ENCODE measurements around the gene GRM5. TPM values are rescaled to one million over a fixed set of nuclear protein-coding genes. Genes with fewer than 3 reads are reported as not detected.

Gene GRM5
- total RNA-seq, 1 experiment from 2014 or later, result not detected

- Histone ChIP-seq H3F3A (ENCODE audit: low read length, unreplicated experiment) (no peaks in the 10 kb centered on the region), H3K4me1 (ENCODE audit: insufficient read depth, low read length) (no peaks in the 10 kb centered on the region), H3K9me3 (ENCODE audit: low read length) (no peaks in the 10 kb centered on the region), H3K36me3 (ENCODE audit: low read depth, low read length) (no peaks in the 10 kb centered on the region), H3K9ac (ENCODE audit: low read length) (no peak overlapping the region), H3K27ac (ENCODE audit: low read length) (no peak overlapping the region), H3K27me3 (ENCODE audit: low read length) (no peaks in the 10 kb centered on the region), H3K9me2 (replicated peaks; ENCODE audit: low read length) (0 out of 2 replicates have a peak, but pooled peaks cover 4% of the 10 kb centered on the region), H2AFZ (ENCODE audit: low read length) (no peak overlapping the region), H3K4me2 (ENCODE audit: low read length) (no peak overlapping the region), H3K4me3 (ENCODE audit: low read length) (no peak overlapping the region), H3K79me2 (ENCODE audit: low read length) (no peaks in the 10 kb centered on the region), H4K20me1 (ENCODE audit: low read length) (no peaks in the 10 kb centered on the region)
- CTCF ChIA-PET, result no interaction called here
- ATAC-seq (peak; percentile 74), DNase-seq (peak; percentile 60)
- BruUV-seq (replicated peaks), result no TSS peak
- POLR2A ChIA-PET (ENCODE audit: unreplicated experiment), result no interaction called here
- TF ChIP-seq, protein P1, sequence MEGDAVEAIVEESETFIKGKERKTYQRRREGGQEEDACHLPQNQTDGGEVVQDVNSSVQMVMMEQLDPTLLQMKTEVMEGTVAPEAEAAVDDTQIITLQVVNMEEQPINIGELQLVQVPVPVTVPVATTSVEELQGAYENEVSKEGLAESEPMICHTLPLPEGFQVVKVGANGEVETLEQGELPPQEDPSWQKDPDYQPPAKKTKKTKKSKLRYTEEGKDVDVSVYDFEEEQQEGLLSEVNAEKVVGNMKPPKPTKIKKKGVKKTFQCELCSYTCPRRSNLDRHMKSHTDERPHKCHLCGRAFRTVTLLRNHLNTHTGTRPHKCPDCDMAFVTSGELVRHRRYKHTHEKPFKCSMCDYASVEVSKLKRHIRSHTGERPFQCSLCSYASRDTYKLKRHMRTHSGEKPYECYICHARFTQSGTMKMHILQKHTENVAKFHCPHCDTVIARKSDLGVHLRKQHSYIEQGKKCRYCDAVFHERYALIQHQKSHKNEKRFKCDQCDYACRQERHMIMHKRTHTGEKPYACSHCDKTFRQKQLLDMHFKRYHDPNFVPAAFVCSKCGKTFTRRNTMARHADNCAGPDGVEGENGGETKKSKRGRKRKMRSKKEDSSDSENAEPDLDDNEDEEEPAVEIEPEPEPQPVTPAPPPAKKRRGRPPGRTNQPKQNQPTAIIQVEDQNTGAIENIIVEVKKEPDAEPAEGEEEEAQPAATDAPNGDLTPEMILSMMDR (conservative IDR thresholded peaks at IDR 0.05; ENCODE audit: low read depth, low read length), result no peak
- TF ChIP-seq EZH2phosphoT487 (IDR thresholded peaks at IDR 0.05; ENCODE audit: borderline replicate concordance, low read length) (no peak), EZH2 (IDR thresholded peaks at IDR 0.05; ENCODE audit: low read length, unreplicated experiment) (no peak)
- intact Hi-C loops (cut with micrococcal nuclease), result no loop called here
These were observed 469.0 kb downstream of the GRM5 start for GRCh38 chr11:88596786-88597185.

DNA sequence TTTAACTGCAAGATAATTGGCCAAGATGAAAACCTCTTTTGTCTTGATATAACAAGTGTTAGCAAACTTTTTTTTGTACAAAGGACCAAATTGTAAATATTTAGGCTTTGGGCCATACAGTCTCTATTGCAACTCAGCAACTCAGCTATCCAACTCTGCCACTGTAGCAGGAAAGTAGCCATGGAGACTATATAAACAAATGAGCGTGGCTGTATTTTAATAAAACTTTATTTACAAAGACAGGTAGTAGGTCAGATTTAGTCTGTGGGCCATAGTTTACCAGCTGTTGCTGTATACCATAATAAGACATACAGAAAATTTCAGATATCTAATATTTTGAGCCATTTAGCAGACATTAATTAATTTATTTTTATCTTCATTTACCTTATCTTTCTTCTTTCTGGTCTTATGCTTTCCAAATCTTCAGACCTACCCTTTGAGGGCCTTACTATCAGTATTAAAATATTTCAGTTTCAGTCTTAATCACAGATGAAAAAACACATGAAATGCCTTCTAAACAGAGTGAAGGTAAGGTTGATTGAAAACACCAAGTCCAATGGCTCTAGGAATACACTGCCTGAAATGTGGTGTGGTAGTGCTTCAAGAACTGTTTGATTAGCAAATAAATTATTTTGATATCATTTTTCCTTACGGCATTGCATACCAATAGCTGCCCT lies 471.4 kb downstream of the GRM5 start:
- Histone ChIP-seq H3K9me2 (replicated peaks; ENCODE audit: low read length) (0 out of 2 replicates have a peak, but pooled peaks cover 4% of the 10 kb centered on the region), H2AFZ (ENCODE audit: low read length) (no peak overlapping the region), H3K27me3 (ENCODE audit: low read length) (no peaks in the 10 kb centered on the region), H3K36me3 (ENCODE audit: low read depth, low read length) (no peaks in the 10 kb centered on the region), H3K27ac (ENCODE audit: low read length) (no peak overlapping the region), H3K4me3 (ENCODE audit: low read length) (no peak overlapping the region), H3F3A (ENCODE audit: low read length, unreplicated experiment) (no peaks in the 10 kb centered on the region), H3K9ac (ENCODE audit: low read length) (no peak overlapping the region), H3K4me1 (ENCODE audit: insufficient read depth, low read length) (no peaks in the 10 kb centered on the region), H4K20me1 (ENCODE audit: low read length) (no peaks in the 10 kb centered on the region), H3K4me2 (ENCODE audit: low read length) (no peak overlapping the region), H3K79me2 (ENCODE audit: low read length) (no peaks in the 10 kb centered on the region), H3K9me3 (ENCODE audit: low read length) (no peaks in the 10 kb centered on the region)
- ATAC-seq (no peak), DNase-seq (no peak)
- intact Hi-C loops (cut with micrococcal nuclease), result no loop called here
- CTCF ChIA-PET, result no interaction called here
- no peak for TF ChIP-seq EZH2 (IDR thresholded peaks at IDR 0.05; ENCODE audit: low read length, unreplicated experiment)
- TF ChIP-seq, protein P1 (conservative IDR thresholded peaks at IDR 0.05; ENCODE audit: low read depth, low read length), result no peak
- no peak for TF ChIP-seq EZH2phosphoT487 (IDR thresholded peaks at IDR 0.05; ENCODE audit: borderline replicate concordance, low read length)
- POLR2A ChIA-PET (ENCODE audit: unreplicated experiment), result no interaction called here
- no TSS peak for BruUV-seq (replicated peaks)

DNA sequence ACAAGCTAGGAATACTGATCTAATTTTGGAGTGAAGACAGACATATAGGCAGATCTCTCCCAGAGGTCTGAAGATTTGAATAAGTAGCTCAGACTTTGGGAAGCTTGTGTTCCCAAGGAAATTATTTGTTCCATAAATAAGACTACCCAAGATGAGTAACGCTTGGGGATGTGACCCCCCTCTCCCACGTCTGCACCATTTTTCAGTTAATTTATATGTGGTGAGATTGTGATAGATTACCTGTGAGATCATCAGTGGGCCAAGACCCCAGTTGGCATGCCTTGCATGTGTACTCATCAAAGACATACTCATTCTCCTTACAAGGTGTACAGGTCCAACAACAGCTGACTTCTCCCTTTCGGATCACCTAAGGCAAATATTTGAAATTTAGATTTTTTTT lies 475.4 kb downstream of the GRM5 start:
- no peaks in the 10 kb centered on the region for H3K79me2 ChIP-seq (ENCODE audit: low read length)
- H3K36me3 ChIP-seq (ENCODE audit: low read depth, low read length), result no peaks in the 10 kb centered on the region
- no peak overlapping the region for H3K27ac ChIP-seq (ENCODE audit: low read length)
- H3K4me2 ChIP-seq (ENCODE audit: low read length), result no peak overlapping the region
- H3K9me3 ChIP-seq (ENCODE audit: low read length), result no peaks in the 10 kb centered on the region
- ChIA-PET POLR2A (ENCODE audit: unreplicated experiment) (no interaction called here), CTCF (no interaction called here)
- H3K4me1 ChIP-seq (ENCODE audit: insufficient read depth, low read length), result no peaks in the 10 kb centered on the region
- intact Hi-C loops (cut with micrococcal nuclease), result no loop called here
- no TSS peak for BruUV-seq (replicated peaks)
- DNase-seq, result peak; percentile 29
- H3K9ac ChIP-seq (ENCODE audit: low read length), result no peak overlapping the region
- H3F3A ChIP-seq (ENCODE audit: low read length, unreplicated experiment), result no peaks in the 10 kb centered on the region
- H3K9me2 ChIP-seq (replicated peaks; ENCODE audit: low read length), result no peaks in the 10 kb centered on the region
- H4K20me1 ChIP-seq (ENCODE audit: low read length), result no peaks in the 10 kb centered on the region
- no peak for ATAC-seq
- TF ChIP-seq EZH2phosphoT487 (IDR thresholded peaks at IDR 0.05; ENCODE audit: borderline replicate concordance, low read length) (no peak), EZH2 (IDR thresholded peaks at IDR 0.05; ENCODE audit: low read length, unreplicated experiment) (no peak)
- TF ChIP-seq, protein P1 (conservative IDR thresholded peaks at IDR 0.05; ENCODE audit: low read depth, low read length), result no peak
- no peaks in the 10 kb centered on the region for H3K27me3 ChIP-seq (ENCODE audit: low read length)
- no peak overlapping the region for H2AFZ ChIP-seq (ENCODE audit: low read length)
- H3K4me3 ChIP-seq (ENCODE audit: low read length), result no peak overlapping the region

All from PC-3 (cell line).